PC-9 (cell line): ENCODE results near the gene LYZL2.

Experiments
- CTCF ChIP-seq: fragments of 200-600 bp; sonication (generic); conservative IDR thresholded peaks from 2 replicates; pipeline ENCODE4 v1.6.1; 2017; ENCODE audit warnings: mixed run types, antibody characterized with exemption, mild to moderate bottlenecking, moderate library complexity
- EZH2 ChIP-seq: fragments of 200-600 bp; sonication (generic); IDR thresholded peaks from 2 replicates; pipeline ENCODE4 v1.8.0; 2017; ENCODE audit warnings: antibody characterized with exemption, low read depth

DNA sequence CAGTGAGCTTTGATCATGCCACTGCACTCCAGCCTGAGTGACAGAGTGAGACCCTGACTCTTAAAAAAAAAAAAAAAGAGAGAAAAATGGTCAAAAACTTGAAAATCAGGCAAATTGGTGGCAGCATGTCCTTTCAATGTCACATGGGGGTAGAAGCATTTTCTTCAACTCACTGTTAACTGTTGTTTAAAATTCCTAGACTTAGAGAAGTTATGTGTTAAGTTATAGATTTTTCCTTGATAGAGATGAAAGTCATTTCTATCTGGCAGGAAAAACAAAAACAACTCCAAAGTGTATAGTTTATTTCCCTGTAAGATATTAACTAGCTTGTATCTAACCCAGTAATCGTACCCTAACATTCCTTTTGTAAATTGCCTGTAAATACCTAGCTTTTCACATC, 26.8 kb downstream of the LYZL2 start:
- no peak for TF ChIP-seq CTCF
- no peak for TF ChIP-seq EZH2
